HTERT RPE-1 (cell line): ENCODE measurements around the gene TMTC2.

Source experiments
- in situ Hi-C: fragments of 300-500 bp; cut with MboI; formaldehyde crosslinking; loops from 4 replicates; pipeline ENCODE4 v1.14.3; 2020; ENCODE audit warnings: low sequenced_read_pairs

Gene TMTC2

DNA sequence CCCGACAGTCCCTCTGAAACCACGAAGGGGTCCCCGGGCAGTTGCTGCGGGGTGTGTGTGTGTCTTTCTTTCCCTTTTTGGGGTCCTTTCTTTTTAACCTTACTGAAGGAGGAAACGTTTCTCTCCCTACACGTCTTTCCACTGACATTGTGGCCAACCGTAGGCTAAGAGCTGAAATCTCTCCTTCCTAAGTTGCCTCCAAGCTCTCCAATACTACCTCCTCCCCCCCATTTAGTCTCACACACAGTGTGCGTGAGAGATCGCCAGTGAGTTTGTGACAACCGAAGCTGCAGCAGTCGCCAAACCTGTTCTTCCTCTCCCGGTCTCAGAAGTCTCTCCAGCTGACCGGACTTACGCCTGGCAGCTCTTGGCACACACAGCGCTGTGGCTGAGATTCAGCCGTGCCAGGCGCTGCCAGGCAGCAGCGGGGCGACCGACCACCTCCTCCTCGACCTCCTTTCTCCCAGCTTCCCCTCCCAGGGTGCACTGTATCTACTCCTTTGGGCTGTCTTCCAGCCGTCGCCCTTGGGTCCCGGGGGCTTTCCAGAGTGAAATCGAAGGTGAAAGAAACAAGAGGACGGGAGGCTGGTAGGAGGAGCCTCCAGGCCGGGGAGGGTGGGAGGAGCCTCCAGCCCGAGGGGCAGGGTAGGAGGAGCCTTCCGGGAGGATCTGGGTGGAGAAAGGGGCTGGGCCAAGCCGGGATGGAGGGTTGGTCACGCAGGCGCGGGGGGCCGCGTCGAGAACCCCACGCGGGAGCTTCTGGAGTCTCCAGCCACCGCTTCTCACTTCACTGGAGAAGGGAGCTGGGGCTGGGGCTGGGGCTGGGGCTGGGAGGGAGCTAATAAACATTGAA, at the start of gene TMTC2:
TSS of gene TMTC2 (plus strand) at position 739 of the 853 bp plus-strand sequence.
- in situ Hi-C loops: no loop called here

DNA sequence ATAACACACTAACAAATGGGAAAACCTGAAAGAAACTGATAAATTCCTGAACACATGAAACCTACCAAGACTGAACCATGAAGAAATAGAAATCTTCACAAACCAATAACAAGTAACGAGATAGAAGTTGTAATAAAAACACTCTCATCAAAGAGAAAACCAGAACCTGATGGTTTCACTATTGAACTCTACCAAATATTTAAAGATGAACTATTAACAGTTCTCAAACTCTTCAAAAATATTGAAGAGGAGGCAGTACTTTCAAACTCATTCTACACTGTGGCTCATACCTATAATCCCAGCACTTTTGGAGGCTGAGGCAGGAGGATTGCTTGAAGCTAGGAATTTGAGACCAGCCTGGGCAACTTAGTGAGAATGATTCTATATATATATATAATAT, 48.4 kb upstream of the TMTC2 start:
- in situ Hi-C loops: no loop called here

DNA sequence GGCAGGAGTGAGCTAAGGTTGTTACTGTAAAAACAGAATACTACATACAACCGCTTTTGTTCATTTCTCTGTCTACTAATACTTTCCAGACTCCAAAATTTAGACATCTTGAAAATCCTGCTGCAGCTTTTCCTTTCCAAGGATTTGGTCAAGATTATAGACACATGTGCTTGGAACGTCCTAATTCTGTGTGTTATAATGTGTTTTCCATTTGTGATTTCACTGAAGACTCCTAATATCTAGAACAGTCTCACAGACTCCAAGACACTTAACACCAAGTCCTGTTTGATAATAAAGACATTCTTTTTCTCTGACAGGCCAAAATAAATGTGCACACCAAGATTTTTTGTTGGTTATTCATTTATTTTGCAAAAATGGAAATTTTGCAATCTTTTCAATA, 41.8 kb upstream of the TMTC2 start:
- in situ Hi-C loops: no loop called here

- in situ Hi-C loops: no loop called here
Measured at GRCh38 chr12:82645414-82645813, 41.3 kb upstream of the TMTC2 start.

GRCh38 chr12:82647853-82648252, 38.9 kb upstream of the TMTC2 start:
- in situ Hi-C loops: no loop called here

DNA sequence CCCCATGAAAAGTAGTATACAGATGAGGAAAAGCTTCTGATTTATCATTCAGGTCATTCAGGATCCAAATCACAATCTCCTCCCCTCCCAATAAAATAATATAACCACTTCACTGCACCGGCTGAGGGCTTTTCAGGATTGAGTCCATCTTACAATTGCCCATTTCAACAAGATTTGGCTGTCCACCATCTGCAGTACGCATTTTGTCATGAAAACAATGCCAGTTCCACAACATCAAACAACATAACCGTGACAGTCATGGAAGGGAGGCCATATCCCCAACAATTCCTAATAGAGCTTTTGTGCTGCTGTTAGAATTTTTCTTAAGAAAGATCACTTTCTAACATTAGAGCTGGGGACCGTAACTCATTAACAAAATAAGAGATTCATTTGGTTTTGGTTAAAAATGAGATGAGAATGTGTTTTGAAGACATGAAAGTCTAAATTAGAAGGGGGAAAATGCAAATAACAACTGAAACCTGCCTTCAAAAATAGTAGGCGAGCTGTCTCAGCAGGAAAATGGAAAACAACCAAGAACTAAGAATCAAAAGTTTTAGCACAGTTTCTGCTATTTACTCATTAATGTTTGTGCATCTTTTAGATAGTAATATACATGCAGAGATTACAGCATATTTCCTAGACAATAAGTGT, 38.3 kb upstream of the TMTC2 start:
- in situ Hi-C loops: no loop called here

- in situ Hi-C loops: no loop called here
Measured at GRCh38 chr12:82650627-82651337, 35.9 kb upstream of the TMTC2 start.

DNA sequence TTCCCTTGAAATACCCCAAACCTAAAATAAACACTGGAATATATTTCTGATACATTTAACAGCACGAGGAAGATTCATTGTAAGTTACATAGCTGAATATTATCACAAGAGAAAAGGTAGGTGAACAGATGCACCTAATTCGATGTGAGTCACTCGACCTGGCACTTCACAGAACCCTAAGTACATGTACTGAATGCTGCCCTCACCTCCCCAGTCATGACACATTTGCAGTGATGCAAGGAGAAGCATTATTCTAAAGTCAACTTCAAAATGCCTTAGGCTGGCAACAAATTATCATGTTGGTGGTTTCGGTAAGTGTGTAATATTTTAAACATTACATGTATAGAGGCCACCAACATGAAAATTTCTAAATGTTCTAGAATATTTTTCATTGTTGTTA, 35.2 kb upstream of the TMTC2 start:
- in situ Hi-C loops: no loop called here

DNA sequence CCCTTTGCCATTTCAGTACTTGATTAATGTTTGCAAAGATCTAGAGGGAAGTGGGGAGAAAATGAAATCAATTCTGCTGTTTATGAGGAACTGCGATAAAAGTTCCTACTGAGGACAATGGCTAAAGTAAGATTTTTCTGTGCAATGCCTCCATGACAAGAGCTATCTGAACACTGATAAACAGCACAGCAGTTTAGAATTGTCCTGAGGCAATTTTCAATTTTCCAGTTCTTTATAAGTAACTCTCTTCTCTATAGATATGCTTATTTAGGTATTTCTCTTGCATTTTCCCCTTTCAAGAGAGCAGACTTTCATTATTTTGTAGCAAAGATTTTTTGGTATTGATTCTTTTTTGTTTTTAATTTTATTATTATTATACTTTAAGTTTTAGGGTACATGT, 34.6 kb upstream of the TMTC2 start:
- in situ Hi-C loops: no loop called here

- in situ Hi-C loops: no loop called here
Measured at GRCh38 chr12:82655751-82656150, 31.0 kb upstream of the TMTC2 start.

- in situ Hi-C loops: no loop called here
Measured at GRCh38 chr12:82659343-82660207, 27.1 kb upstream of the TMTC2 start.

GRCh38 chr12:82660541-82661325, 26.0 kb upstream of the TMTC2 start:
- in situ Hi-C loops: no loop called here

DNA sequence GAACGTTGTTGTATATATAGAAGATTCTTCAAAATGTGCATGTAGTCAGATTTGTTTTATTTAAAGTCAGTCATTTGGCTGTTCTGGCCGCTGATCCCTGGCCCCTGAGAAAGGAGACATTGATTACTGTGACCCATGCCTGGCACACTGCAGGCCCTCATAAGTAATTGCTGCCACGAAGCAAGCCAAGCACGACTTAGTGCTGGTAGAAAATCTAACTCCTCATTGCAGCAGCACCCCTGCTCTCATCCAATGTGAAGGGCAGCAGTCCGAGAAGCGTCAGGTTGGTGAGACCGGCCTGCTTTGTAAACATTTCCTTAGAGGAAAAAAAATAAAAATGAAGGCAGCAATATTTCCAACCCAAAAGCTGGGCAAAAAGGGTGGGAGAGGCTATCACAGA, 22.8 kb upstream of the TMTC2 start:
- in situ Hi-C loops: no loop called here

DNA sequence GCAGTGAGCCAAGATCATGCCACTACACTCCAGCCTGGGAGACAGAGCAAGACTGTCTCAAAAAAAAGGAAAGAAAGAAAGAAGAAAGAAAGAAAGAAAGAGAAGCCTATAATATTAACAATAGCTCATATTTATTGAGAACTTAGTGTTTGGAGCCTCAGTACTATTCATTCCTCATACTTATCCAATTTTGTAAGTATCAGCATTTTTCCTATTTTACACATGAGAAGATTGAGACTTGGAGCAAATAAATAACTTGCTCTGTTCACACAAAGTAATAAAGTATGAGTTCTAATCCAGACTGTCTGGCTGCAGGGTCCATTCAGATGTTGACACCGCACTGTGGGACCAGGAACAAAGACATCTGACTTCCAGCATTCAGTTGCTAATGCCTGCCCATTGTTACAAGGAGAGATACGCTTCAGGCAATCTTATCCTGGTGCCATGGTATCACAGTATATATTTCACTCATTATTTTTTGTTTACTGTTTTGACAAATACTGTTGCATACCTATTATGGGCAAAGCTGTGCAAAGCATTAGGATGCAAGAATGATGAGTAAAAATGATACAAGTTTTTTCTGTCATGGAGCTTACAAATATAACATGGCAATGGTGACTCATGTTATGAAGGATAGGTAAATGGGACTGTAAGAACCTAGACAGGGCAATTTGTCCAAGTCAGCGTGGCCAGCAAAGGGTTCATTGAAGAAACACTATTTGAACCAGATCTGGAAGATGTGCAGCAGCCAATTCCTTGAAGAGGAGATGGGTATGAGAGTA, 21.4 kb upstream of the TMTC2 start:
- in situ Hi-C loops: no loop called here

DNA sequence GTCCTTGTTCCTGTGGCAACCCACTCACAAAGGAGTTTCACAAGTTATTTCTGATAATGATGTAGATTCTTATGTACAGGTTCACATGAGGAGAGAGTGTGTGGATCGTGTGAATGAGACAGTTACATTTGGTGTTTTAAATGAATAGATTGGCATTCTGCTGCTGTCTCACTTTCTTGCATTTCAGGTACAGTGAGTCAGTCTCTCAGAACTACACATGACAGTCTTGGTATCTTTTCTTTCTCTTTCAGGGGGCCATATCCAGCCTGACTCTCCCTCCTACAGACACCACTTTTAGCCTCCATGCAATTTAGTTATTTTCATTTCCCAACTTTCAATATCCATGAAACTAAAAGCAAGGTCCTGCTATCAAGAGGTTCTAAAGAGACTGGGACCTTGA, 19.9 kb upstream of the TMTC2 start:
- in situ Hi-C loops: no loop called here

GRCh38 chr12:82671673-82672195, 15.0 kb upstream of the TMTC2 start:
- in situ Hi-C loops: no loop called here

GRCh38 chr12:82672811-82673495, 13.8 kb upstream of the TMTC2 start:
- in situ Hi-C loops: no loop called here

DNA sequence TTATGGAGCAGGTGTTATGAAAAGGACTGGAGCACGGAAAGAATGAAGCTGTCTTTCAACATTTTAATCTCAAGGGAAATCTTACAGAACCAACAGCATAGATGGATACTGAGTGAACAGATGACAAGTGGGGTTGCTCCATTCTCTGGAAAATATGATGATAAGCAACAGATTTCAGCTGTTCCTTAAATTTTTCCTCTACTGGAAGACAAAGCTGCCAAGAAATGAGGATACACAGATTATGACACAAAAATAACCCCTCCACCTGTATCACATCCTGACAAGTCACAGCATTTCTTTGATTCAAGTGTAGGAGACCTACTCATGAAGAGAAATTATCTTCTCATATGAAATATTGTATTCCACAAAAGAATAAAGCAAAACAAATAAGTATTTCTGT, 13.0 kb upstream of the TMTC2 start:
- in situ Hi-C loops: no loop called here

GRCh38 chr12:82675246-82675645, 11.5 kb upstream of the TMTC2 start:
- in situ Hi-C loops: no loop called here
